Right lung (tissue), 5 donors: ENCODE measurements around the gene AHCY. TPM values are rescaled to one million over a fixed set of nuclear protein-coding genes. Genes with fewer than 3 reads are reported as not detected.
"Not testable (repeated sequence)": the region's sequence is repeated elsewhere in the genome, so short reads cannot be mapped to it uniquely, and the experiment has no call there.

ENCODE experiments used
- DNase-seq, 2 donors: peaks; one replicate each; pipeline ENCODE4 v3.0.0-alpha.2; 2013
- polyA plus RNA-seq, 5 donors: library from polyadenylated mRNA; unstranded; fragments of 120-200 nt; gene quantifications; one replicate each; pipeline versions ENCODE4 v1.2.1 to v1.2.3, GENCODE V29; 2013; ENCODE audit warnings: inconsistent platforms in 1 of 5, low replicate concordance in 1 of 5; ENCODE audit not compliant: insufficient read length in 5 of 5, insufficient read depth in 1 of 5

Gene AHCY
- polyA plus RNA-seq, 5 donors: 99.0 to 126 (median 110) TPM

- DNase-seq: no peak
Observed at GRCh38 chr20:34328928-34329677, 25.9 kb upstream of the AHCY start.

GRCh38 chr20:34328207-34328606, 25.1 kb upstream of the AHCY start:
- not testable (repeated sequence) for DNase-seq

DNA sequence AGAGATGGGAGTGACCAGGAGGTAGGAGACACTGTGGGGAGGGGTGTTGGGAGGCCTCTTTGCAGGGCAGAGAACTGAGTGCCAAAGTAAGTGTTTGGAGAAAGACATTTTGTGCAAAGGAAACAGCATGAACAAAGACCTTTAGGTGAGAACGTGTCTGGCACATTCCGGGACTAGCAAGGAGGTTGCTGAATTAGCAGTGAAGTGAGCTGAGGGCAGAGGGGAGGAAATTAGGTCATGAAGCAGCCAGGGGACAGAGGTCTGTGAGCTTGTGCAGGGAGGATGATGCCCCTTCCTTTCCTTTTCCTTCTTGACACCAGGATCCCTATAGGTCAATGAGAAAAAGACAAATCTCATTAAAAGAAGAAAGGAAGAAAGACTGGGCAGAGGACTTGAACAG, 21.4 kb upstream of the AHCY start:
- DNase-seq: no peak

- DNase-seq: no peak
Observed at GRCh38 chr20:34322267-34323105, 19.3 kb upstream of the AHCY start.

GRCh38 chr20:34320861-34321260, 17.7 kb upstream of the AHCY start:
- no peak for DNase-seq

DNA sequence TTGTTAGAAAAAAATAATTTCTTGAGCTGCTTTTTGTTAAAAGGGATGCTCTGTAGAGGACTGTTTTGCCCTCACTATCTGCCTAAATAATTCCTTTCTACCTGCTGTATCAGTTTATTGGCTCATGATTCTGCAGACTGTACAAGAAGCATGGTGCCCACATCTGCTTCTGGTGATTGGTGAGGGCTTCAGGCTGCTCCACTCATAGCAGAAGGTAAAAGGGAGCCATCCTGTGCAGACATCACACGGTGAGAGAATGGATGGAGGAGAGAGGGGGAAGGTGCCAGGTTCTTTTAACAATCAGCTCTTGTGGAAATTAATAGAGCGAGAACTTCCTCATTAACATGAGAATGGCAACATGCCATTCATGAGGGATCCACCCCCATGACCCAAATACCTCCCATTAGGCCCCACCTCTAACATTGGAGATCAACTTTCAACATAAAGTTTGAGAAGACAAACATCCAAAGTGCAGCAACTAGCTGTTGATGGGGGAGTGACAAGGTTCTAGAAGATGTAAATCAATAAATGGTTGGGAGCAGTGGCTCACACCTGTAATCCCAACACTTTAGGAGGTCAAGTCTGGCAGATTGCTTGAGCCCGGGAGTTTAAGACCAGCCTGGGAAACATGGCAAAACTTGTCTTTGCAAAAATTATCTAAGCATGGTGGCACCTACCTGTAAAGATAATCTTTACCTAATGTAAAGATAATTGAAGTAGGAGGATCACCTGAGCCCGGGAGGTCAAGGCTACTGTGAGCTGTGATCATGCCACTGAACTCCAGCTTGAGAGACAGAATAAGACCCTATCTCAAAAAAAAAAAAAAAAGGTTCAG, 15.7 kb upstream of the AHCY start:
- DNase-seq: no peak

DNA sequence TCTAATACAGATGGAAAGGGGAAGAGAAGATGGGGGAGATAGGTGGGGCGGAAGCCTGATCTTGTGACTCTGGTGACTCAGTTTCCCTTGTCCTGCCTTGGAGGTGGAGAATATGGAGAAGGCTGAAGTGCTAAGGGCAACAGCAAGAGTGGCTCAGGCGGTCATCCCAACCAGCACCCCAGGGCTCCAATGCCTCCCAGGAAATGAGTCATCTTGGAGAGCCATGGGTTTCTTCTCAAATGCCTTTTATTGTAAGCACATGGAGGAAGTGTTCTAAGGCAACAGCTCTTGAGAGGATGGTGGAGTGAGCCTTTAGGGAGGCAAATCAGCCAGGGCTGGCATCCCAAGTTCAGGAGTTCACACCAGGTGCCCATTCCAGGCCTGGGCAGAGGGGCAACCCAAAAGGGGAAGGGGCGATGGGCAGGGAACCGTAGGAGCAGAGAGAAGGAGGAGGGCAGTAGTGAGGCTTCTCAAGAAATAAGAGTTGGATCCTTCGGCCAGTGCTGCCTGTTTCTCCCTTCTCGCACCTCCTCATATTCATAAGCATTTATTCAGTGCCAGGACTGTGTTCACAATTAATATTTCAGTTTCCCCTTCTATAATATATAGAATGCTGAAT, 13.2 kb upstream of the AHCY start:
- no peak for DNase-seq

DNA sequence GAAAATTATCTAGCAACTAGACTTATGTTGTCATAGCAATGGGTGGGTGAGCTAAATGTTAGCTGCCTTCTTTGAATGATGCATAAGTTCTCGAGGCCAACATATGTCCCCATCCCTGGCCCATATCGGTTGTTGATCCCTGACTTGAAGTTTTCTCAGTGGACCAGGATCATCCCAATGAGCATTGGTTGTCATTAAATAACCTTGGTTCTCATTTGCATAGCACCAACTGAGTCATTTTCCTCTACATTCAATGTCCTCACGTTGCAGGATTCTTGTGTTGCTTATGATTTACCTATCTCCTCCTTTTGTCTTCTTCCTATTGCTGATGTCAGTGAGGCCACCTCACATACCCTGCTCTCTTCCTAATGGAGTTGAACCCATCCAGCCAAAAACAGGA, 12.1 kb upstream of the AHCY start:
- no peak for DNase-seq

DNA sequence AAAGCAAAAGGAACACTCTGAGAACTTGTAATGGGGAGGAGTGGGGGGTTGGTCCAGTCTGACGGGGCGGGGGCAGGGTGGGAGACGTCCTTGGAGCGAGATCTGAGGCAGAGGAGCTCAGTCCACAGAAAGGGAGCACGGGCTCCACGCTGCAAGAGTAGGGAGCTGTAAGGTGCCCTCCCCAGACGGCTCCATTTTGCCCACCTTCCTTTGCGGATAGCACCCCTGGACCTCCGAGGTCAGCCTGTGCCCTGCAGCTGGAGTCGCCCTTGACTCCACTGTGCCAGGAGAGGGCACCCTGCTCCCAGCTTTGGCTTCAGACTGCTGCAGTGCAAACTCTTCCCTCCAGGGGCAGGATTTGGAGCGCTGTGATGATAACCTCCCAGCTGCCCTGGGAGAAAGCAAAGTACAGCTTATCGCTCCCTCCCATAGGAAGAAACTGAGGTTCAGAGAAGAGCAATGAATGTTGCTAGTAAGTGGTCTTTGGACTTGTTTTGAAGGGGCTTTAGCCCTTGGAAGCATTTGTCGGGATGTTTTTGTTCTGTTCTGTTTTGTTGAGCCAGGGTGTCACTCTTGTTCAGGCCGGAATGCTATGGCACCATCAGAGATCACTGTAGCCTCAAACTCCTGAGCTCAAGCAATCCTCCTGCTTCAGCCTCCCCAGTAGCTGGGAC, 9.5 kb upstream of the AHCY start:
- peak; percentile 72 to 81 for DNase-seq

DNA sequence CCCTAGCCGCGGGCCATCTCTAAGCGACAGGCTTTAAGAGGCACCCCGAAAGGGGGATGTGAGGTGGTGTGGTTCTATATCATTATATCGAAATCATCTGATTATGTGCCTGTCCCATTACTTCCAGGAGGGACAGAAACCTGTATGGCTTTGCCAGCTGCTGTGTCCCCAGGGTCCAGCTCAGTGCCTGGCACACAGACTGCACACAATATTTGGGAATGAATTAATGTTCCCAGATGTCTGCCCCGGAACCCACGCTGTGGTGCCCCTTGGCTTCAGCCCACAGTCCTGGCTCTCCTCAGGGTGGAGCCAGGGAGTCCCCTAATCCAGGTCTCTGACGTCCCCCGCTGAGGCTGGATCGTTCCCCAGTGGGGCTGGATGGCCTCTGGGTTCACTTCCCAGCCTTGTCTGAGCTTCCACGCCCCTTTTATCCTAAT, 8.9 kb upstream of the AHCY start:
- DNase-seq: no peak

- DNase-seq: no peak
Observed at GRCh38 chr20:34311118-34312023, 8.2 kb upstream of the AHCY start.

DNA sequence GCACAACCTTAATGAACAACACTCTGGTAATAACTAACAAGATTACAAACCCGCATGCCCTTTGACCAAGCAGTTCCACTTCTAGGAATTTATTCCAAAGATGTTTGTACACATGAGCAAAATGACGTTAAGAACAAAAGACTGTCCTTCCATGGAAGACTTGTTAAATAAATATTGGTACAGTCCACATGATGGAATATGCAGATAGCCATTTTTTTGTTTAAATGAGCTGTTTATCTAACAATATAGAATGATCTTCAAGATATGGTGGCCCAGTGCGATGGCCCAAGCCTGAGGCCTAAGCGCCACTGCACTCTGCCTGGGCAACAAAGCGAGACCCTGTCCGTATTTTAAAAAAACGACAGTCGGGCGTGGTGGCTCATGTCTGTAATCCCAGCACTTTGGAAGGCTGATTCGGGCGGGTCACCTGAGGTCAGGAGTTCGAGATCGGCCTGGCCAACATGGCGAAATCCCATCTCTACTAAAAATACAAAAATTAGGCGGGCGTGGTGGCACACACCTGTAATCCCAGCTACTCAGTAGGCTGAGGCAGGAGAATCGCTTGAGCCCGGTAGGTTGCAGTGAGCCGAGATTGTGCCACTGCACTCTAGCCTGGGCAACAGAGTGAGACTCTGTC, 7.4 kb upstream of the AHCY start:
- no peak for DNase-seq

GRCh38 chr20:34309691-34310090, 6.5 kb upstream of the AHCY start:
- DNase-seq: no peak

- DNase-seq: no peak
Observed at GRCh38 chr20:34305333-34306230, 2.4 kb upstream of the AHCY start.

GRCh38 chr20:34302312-34302722, 838 bp downstream of the AHCY start:
- no peak for DNase-seq

- DNase-seq: no peak
Observed at GRCh38 chr20:34301587-34302311, 1.4 kb downstream of the AHCY start.

DNA sequence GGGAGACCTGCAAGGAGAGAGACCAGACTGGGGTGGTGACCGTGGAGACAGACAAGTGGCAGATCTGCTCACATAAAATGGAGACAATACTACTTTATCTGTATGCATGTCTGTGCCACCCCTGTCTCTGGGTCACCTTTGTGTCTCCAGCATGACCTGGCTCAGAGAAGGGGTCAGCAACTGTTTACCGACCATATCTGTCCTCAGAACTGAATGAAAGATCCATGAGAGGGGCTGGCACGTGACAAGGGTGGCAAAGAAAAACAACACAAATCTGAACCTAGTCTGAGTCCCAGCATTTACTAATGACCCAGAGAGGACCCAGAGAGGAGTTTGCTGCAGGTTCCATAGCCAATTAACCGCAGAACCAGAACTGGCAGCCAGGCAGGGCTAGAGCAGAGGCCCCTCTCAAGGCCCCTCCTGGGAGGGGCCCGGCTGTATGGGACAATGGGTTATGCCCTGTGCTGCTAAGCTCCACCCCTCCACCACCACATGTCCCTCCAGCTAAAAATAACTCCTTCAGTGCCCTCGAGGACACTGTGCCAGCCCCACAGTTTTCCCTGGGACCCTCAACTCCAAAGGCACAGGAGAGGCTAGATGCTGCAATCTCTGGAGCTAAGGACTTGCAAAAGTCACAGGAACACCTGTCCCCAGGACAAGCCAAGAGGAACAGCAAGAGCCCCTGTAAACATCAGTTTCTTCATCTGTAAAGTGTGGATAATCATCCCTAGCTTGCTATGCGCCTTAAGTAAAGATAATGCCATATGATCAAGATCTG, 2.2 kb downstream of the AHCY start:
- DNase-seq: no peak
